HG03460 (cell line): ENCODE measurements around the gene BTBD16.
A peak's percentile ranks its signal among the peaks of the same experiment; 100 is the strongest.

Experiments
- ATAC-seq: cut with Tn5 transposase; IDR thresholded peaks from one replicate; pipeline ENCODE4 v1.9.1; 2021; ENCODE audit not compliant: unreplicated experiment

Gene BTBD16

DNA sequence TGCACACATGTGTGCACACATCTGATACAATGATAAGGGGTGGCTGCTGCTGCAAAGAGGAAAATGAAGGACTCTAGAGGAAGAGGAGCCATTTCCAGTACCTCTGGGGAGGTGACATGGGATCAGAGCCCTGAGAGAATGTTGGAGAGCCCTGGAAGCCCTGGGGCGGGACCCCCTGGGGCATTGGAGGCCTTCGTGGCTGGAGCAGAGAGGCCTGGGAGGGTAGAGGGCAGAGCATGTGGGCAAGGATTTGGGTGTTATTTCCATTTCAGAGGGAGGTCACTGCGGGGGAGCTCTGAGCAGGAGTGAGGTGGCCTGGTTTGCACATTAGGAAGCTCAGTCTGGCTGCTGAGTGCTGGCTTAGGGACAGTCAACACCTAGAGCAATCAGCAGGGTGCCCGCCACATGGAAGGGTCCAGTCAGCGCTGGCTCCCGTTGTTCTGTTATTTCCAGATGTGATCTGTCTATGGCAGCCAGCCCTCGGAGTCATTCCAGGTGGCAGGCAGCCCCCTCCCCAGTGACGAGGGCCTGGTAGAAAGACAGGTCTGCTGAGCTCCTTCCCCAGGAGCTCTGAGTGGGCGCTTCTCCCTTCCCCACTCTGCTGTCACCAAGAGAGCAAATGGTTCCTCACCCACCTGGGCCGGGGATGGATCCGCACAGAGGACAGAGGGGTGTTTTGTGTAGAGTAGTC is 24.1 kb upstream of the BTBD16 start:
- no peak for ATAC-seq

DNA sequence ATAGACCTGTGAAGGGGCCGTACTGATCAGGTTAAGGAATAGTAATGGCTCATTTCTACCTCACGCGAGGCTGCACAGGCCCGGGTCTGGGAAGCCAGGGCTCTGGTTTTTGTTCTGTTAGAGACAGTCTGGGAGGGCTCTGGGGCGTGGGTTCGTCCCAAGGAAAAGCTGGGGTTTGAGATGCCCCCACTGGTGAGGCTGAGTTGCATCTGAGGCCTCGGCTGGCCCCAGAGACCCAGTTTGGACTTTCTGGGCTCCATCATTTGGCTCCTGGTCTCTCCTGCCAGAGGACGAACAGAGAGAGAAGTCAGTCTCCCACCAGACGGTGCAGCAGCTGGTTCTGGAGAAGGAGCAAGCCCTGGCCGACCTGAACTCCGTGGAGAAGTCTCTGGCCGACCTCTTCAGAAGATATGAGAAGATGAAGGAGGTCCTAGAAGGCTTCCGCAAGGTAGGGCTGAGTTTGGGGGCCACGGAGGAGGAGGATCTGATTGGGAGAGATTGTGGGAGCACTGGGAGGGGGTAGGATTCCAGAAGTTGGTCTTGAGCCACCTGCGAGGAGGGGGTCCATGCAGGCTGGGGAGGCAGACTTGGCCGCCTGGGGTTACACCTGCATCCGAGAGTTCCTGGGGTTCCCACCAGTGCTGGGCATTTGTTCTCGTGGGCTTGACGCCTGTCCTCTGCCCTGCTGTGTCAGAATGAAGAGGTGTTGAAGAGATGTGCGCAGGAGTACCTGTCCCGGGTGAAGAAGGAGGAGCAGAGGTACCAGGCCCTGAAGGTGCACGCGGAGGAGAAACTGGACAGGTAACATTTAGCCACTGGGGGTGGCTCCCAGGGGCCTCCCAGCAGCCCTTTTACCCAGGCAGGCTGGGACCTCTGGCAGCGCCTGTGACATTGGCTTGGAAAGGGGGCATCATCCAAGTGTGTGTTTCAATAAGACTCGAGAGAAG is 22.5 kb upstream of the BTBD16 start:
- ATAC-seq, result no peak

DNA sequence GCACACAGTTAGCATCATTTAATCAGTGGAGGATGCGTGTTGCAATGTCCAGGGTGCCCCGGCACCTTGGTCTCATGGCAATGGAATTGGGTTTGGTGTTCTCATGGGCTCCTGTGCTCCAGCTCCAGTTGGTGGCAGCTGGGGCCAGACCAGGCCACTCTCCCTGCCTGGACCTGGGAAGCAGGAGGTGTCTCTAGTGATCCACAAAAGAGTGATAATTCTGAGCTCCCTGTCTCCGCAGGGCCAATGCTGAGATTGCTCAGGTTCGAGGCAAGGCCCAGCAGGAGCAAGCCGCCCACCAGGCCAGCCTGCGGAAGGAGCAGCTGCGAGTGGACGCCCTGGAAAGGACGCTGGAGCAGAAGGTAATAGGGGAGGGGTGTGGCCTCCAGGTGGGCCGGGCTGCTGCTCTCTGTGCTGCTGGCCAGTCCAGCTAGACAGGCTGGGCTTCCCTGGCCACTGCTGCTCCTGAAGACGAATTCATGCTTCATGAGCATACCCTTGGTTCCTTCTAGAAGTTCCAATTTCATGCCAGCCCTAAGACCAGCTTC is 21.7 kb upstream of the BTBD16 start:
- no peak for ATAC-seq

DNA sequence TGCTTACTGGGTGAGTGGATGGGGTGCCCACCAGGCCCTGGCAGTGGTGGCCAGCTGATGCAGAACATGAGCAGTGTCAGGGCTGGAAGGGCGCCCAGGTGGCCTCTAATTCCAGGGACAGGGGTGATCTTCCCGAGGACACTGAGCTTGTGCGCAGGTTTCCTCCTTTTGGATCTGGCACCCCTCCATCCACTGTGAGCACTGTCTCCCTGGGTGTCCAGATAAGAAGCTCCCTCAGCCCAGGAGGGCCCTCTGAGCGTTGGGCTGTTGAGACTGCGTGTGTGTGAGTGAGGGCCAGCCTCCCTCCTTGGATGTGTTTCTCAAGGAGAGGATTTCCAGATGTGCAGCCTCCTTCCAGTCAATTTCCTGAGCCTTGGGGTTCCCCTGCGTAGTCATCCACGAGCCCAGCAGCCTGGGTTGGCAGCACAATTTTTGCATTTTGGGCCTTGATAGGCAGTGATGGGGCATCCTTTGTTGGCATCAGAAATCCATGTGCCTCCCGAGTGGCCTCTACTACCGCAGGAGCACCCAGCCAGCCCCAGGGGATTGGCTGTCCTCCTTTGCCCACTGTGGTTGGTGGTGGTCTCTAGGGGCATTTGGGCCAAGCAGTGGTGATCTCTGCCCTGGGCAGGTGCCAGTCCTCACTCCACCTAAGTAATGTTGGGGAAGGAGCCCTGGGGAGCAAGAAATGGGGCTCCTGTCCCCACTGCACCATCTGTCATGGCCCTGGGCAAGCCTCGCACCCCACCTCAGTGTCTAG is 20.9 kb upstream of the BTBD16 start:
- no peak for ATAC-seq

DNA sequence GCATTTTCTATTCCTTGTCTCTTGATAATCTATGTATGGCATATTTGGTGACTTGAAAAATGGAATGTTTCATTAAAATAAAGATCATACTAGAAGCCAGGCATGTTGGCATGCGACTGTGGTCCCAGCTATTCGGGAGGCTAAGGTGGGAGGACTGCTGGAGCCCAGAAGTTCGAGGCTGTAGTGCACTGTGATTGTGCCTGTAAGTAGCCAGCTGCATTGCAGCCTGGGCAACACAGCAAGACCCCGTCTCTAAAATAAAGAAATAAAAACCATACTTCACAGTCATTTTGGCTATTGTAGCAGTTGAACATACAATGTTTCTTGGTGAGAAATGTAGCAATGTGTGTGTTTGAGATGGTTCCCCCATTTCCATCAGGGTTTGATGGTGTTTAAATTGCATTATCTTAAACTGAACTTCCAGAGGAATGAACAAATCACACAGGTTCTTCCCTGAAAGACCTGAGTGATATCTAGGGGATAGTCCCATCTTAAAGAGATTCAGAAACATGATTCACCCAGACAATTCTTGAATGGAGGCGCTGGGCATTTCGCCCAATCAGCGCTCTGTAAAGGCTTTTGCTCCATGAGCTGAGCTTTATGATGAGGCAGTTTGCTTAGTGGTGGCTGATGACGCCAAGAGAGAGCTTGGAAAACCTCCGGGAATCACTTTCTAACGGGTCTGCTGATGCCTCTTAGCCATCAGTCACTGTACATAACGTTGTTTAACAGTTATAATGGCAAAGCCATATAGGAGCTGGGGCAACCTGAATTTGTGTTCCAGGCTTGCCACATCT is 19.4 kb upstream of the BTBD16 start:
- no peak for ATAC-seq

DNA sequence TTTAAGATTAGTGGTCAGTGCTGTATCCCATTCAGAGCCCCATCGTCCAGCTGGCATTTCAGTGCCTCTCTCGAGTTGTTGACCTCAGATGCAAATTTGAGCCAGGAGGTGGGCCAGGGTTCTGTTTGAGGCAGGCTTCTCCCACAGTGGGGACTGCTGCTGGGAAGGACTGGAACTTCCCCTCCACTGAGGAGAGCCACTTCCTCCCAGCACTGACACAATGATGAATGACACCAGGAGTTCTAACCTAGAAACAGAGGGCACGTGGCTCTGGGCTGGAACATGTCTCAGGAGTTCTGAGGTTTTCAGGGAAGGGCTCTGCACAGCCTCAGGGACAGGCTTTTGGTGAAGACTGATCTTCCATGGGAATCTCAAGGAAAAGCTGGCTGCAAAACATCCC is 18.3 kb upstream of the BTBD16 start:
- ATAC-seq, result no peak

DNA sequence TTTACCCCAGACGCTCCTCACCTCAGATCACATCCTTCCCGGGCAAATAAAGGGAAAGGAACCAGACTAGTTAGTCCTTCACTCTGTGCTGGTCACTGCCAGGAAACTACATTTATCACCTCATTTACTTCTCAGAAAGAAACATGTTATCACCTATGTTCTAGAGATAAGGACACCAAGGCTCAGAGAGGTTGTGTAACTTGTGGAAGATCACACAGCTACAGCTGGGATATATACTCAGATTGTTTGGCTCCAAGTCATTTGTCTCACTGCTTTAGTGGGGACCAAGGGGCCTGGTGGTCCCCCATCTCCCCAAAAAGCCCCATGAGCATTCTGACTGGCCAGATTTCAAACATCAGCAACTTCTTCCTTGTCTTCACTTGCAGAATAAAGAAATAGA is 17.5 kb upstream of the BTBD16 start:
- no peak for ATAC-seq

DNA sequence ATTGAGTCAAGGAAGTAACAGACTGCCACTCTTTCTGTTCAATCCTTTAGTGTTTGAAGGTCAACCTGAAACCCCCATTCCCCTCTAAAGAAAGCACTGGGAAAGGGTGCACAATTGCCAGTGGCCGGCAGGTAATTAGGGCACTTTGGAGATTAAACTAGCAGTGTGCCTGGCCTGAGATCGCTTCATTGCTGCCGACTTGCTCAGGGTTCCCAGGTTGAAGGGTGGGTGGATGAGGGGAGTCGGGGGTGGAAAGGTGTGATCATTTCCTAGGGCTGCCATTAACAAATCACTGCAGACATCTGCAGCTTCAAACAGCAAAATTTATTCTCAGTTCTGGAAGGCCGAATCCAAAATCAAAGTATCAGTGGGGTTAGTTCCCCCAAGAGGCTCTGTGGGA is 16.3 kb upstream of the BTBD16 start:
- no peak for ATAC-seq

DNA sequence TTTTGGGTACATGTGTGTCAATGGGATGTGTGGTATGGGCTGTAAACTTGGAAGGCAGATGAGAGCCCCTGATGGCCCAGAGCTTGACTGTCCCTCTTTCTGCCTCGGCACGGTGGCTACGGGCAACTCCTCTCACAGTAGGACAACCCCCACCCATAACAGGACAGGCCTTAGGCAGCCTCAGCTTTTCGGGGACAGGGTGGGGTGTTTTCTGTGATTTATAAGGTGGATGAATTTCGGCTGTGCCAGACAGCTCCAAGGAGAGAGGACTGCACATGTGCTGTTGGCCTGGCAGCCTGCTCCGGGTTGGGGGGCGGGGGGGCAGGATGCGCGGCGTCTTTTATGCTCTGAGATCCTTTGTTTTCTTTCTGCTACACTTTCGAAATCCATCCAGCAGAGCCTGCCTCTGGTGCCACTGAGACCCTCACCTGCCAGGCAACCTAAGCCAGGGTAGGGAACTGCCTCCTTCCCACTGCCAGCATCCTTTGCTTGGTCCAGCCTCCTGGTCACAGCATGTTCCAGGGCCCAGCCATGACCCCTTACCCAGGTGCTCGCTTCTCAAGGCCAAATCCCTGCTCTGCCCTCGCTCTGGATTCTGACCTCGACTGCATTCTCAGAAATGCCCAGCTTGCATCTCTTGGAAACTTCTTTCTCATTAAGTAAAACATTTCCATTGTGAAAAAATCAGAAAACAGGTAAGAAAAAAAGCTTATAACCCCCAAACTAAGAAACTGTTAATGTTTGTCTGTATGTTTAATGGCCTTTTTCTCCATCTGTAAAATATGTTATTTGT is 15.4 kb upstream of the BTBD16 start:
- no peak for ATAC-seq

DNA sequence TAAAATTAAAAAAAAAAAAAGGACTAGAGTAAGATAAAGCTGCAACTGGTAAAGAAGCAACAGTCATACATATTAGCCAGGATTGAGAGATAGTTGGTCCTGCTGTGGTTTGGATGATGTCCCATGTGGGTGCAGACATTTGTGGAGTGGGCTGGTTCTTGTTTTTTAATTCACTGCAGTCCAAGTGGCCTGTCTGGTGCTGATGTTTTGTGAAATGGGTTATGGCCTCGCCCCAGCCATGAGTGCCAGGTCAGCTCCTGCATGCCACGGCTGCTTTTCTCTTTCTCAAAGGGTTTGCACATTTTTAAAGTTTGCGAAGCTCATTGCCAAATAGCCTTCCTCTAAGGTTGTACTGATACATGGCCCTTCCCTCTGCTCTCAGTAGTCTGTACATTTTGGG is 14.1 kb upstream of the BTBD16 start:
- ATAC-seq, result no peak

DNA sequence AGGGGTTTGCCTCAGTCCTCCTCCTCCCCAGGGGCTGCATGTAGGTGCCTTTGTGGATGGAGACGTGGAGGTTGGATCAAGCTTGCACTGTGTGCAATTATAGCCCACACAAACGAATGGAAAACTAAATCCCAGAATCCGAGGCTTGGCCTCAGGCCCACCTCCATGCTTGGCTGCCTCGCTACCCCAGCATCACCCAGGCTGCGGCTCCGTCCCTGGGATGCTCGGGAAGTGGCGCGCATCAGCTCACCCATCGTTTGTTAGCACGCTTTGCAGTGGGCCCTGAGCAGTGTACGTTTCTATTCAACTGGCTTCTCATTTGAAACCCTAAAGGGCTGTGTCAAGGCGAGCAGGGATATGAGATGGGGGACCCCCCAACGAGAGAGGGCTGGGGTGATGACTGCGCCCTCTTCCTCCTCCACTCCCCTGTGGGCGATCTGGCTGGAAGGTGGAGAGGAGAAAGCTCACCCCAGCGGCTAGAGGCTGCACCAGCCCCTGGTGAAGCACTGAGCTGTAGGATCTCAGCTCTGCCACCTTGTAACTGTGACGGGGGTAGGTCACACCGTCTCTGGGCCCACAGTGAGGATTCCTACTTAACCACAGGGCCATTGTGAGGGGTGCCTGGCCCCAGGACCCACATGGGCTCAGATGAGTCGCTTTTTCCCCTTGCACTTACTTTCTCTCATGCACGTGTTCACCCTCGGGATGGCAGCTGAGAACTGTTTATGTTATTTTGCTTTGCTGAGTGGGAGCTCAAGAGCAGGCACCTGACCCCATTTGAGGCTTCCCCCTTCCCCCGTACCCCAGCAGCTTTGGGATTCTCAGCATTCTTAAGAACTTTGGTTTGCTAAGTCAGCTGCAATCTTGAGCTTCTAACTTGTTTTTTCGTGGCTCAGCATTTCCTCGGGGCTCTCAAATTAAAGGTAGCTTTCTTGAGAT is 12.7 kb upstream of the BTBD16 start:
- ATAC-seq, result no peak

DNA sequence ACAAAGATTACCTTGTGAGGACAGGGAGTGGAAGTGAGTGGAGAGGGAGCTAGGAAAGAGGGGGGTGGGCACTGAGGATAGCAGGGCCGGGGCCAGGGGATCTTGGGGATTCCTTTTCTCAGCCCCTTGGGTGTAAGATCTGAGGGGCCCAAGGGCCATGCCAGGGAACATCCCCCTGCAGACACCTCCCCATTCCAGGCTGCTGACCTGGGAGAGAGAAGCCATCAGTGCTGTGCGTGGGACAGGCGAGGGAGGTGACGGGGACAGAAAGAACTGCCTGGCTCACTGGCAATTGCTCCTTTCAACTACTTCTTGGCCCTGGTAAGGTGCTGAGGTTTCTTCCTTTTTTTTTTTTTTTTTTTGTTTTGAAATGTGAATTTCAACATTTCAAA is 12.0 kb upstream of the BTBD16 start:
- no peak for ATAC-seq

DNA sequence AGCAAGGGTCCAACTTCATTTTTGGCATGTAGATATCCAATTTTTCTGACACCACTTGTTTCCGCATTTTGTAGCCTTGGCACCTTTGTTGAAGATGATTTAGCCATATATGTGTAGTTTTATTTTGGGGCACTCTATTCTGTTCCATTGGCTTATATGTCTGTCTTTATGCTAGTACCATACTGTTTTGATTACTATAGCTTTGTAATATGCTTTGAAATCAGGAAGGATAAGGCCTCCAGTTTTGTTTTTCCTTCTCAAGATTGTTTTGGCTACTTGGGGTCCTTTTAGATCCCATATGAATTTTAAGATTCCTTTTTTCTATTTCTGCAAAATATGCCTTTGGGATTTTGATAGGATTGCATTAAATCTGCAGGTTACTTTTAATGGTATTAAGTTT is 9.5 kb upstream of the BTBD16 start:
- ATAC-seq, result no peak

DNA sequence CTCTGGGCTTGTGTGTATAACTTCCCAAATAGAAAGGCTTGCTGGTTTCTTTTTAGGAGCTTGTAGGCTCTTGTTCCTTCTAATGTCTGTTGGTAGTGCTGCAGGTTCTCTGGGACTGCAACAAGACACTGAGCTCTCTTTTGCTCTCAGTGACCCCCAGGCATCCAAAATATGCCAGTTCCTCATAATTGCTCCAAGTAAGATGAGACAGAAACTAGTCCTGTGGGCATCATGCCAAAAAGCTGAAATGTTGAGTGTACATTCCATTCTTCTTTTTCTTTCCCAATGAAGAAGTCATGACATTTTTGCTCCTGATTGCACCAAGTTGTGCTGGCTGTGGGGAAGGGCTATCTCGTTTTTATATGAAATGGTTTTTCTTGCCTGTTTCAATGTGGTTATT is 7.1 kb upstream of the BTBD16 start:
- ATAC-seq, result no peak

DNA sequence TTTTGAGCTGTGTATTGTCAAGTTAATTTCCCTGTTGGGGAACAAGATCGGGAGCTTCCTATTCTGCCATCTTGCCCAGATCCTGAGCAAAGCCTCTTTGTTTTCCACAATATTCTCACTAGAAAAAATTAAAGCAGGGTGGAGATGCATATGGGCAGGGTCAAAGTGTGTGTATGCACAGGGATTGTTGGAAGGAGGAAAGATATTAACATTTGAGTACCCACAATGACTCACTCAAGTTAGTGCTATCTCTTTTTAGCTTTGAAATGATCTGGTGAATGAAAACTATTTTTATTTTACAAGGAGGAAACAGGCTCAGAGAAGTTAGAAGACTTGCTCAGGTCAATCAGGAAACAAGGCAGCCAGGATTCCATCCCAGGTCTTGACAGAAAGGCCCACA is 6.7 kb upstream of the BTBD16 start:
- no peak for ATAC-seq

DNA sequence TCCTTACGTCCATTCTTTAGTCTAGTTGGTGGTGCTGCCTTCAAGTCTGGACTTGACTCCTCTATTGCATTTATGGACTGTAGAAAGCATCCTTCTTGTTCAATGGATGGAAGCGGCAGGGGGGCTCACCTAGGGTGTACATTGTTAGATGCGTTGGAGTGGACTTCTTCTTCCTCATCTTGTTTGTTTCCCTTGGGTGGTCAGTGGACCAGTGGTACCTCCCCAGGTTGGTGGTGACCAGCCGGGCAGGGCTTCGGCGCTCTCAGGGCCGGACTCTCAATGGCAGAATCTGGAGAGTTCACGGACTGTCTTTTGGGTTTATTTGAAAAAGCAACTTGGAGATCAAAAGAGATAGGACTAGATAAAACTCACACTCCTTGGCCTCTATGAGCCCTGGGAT is 6.2 kb upstream of the BTBD16 start:
- ATAC-seq, result no peak

DNA sequence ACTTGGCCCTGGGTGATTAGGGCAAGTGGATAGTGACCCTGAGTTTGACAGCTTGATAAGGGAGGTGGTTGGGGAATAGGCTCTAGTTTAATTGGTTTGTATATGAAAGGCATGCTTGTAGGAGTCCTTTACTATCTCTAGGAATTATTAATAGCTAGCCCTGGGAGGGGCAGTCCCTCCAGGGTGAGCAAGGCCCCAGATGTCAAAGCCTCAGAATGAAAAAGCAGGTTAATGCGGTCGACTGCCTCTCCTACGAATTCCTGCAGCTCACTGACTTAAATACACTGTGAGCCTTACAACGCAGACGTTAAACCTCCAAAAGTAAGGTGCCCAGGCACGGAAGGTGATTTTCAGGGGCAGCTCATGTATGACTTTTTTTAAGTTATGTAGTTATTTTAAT is 5.2 kb upstream of the BTBD16 start:
- ATAC-seq, result no peak

DNA sequence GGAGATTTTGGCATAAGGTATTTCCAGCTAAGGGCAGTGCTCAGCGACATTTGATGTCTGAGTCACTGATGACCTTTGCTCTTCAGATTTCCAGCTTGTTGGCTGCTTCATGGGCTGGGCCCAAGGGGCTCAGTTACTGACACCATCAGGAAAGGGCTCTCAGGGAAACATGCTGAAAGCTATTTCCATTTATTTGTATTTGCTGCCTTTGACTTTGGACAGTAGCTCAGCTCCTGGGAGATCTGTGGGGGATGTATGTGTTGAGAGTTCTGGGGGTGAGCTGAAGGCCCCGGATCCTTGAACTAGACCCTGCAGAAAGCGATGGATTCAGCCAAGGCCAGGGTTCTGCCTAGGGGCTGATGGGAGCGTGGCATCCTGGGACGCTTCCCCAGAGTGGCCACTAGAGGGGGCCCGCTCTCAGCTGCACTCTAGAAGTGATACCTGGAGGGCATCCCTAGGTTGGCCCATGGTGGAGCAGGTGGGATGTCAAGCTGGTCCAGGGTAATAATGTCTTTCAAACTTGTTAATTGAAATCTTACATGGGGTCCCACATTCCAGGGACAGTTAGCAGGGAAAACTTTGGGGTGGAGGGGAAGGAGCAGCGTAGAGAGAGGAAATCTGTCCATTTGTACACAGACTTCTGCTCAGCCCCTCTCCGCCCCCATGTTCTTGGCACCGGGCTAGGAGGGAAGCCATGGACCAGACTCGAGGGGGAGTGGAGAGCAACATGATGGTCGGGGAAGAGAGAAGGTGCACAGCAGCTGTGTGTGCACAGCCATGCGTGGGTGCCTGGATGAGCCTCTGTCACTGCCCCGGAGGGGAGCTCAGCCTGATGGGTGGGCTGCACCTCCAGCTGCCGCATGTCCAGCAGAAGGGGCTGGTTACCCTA is 3.0 kb upstream of the BTBD16 start:
- ATAC-seq, result peak; percentile 90
